ENCODE results near the gene RPL32. TPM values are rescaled to one million over a fixed set of nuclear protein-coding genes. Genes with fewer than 3 reads are reported as not detected.

Gene RPL32
- total and polyA plus RNA-seq, 9 of the 15 experiments (the other 6 are each of a cell fraction or from before 2014, with no cell fraction given) = 2,738 to 6,200 (median 4,286) TPM

Small RNA genes lying within 50 kb of the gene (small RNA-seq; reads per million reads assigned to genes)
- gene AC034198.1 = not detected

Other genes with a start within 250 kb of the RPL32 start
- 74.5 and 104 TPM in 2 replicates for gene RAF1, start 177.4 kb downstream of the RPL32 start, total RNA-seq (2014; rRNA removed)
- 91.4 and 95.2 TPM in 2 replicates for gene RAF1, start 177.4 kb downstream of the RPL32 start, total RNA-seq (2014; rRNA removed; fragmentation: Illumina TruSeq; extraction: Trizol)
- gene RAF1, start 177.4 kb downstream of the RPL32 start, total RNA-seq (2015; rRNA removed; fragmentation: Illumina TruSeq; extraction: Trizol) = 92.6 and 97.5 TPM in 2 replicates
- 78.3 and 83.2 TPM in 2 replicates for gene RAF1, start 177.4 kb downstream of the RPL32 start, total RNA-seq (2021)
- 155 and 183 TPM in 2 replicates for gene RAF1, start 177.4 kb downstream of the RPL32 start, polyA plus RNA-seq (2011; rRNA removed)
- 95.5 and 106 TPM in 2 replicates for gene RAF1, start 177.4 kb downstream of the RPL32 start, polyA plus RNA-seq (2014; fragmentation: Illumina TruSeq; extraction: Trizol)
- 10 to 100 TPM; 28.0 to 32.3 TPM for gene RAF1, start 177.4 kb downstream of the RPL32 start, polyA plus RNA-seq (2014; fragmentation: Nextera tagmentation; extraction: Ambion mirVana)
- gene RAF1, start 177.4 kb downstream of the RPL32 start, polyA plus RNA-seq (2014; rRNA removed) = 85.6 and 96.8 TPM in 2 replicates
- gene TMEM40, start 82.3 kb downstream of the RPL32 start, total RNA-seq (2014; rRNA removed) = not detected in 2 replicates
- not detected in 2 replicates for gene TMEM40, start 82.3 kb downstream of the RPL32 start, total RNA-seq (2014; rRNA removed; fragmentation: Illumina TruSeq; extraction: Trizol)
- not detected in 2 replicates for gene TMEM40, start 82.3 kb downstream of the RPL32 start, total RNA-seq (2015; rRNA removed; fragmentation: Illumina TruSeq; extraction: Trizol)
- not detected in 2 replicates for gene TMEM40, start 82.3 kb downstream of the RPL32 start, total RNA-seq (2021)
- 0.31 TPM in 1 of 2 replicates, not detected in the other for gene TMEM40, start 82.3 kb downstream of the RPL32 start, polyA plus RNA-seq (2011; rRNA removed)
- not detected in 2 replicates for gene TMEM40, start 82.3 kb downstream of the RPL32 start, polyA plus RNA-seq (2014; fragmentation: Illumina TruSeq; extraction: Trizol)
- under 1 TPM; 0.11 to 0.14 TPM for gene TMEM40, start 82.3 kb downstream of the RPL32 start, polyA plus RNA-seq (2014; fragmentation: Nextera tagmentation; extraction: Ambion mirVana)
- not detected in 2 replicates for gene TMEM40, start 82.3 kb downstream of the RPL32 start, polyA plus RNA-seq (2014; rRNA removed)
- 6.4 and 7.8 TPM in 2 replicates for gene CAND2, start 44.9 kb downstream of the RPL32 start, total RNA-seq (2014; rRNA removed)
- 2.5 and 3.1 TPM in 2 replicates for gene CAND2, start 44.9 kb downstream of the RPL32 start, total RNA-seq (2014; rRNA removed; fragmentation: Illumina TruSeq; extraction: Trizol)
- 4.3 and 4.9 TPM in 2 replicates for gene CAND2, start 44.9 kb downstream of the RPL32 start, total RNA-seq (2015; rRNA removed; fragmentation: Illumina TruSeq; extraction: Trizol)
- 14.2 and 14.9 TPM in 2 replicates for gene CAND2, start 44.9 kb downstream of the RPL32 start, total RNA-seq (2021)
- gene CAND2, start 44.9 kb downstream of the RPL32 start, polyA plus RNA-seq (2011; rRNA removed) = 4.6 and 5.0 TPM in 2 replicates
- gene CAND2, start 44.9 kb downstream of the RPL32 start, polyA plus RNA-seq (2014; fragmentation: Illumina TruSeq; extraction: Trizol) = 4.2 and 6.5 TPM in 2 replicates
- 1 to 10 TPM in 1 of 2 experiments, under 1 TPM in 1; 0.91 to 1.4 TPM for gene CAND2, start 44.9 kb downstream of the RPL32 start, polyA plus RNA-seq (2014; fragmentation: Nextera tagmentation; extraction: Ambion mirVana)
- gene CAND2, start 44.9 kb downstream of the RPL32 start, polyA plus RNA-seq (2014; rRNA removed) = 7.6 and 7.7 TPM in 2 replicates
- gene IQSEC1, start 231.9 kb upstream of the RPL32 start, total RNA-seq (2014; rRNA removed) = 13.3 and 18.0 TPM in 2 replicates
- gene IQSEC1, start 231.9 kb upstream of the RPL32 start, total RNA-seq (2014; rRNA removed; fragmentation: Illumina TruSeq; extraction: Trizol) = 3.8 and 4.8 TPM in 2 replicates
- gene IQSEC1, start 231.9 kb upstream of the RPL32 start, total RNA-seq (2015; rRNA removed; fragmentation: Illumina TruSeq; extraction: Trizol) = 5.2 and 6.4 TPM in 2 replicates
- gene IQSEC1, start 231.9 kb upstream of the RPL32 start, total RNA-seq (2021) = 37.1 and 39.0 TPM in 2 replicates
- gene IQSEC1, start 231.9 kb upstream of the RPL32 start, polyA plus RNA-seq (2011; rRNA removed) = 6.8 and 8.4 TPM in 2 replicates
- gene IQSEC1, start 231.9 kb upstream of the RPL32 start, polyA plus RNA-seq (2014; fragmentation: Illumina TruSeq; extraction: Trizol) = 16.9 and 19.0 TPM in 2 replicates
- under 1 TPM; 0.56 to 0.79 TPM for gene IQSEC1, start 231.9 kb upstream of the RPL32 start, polyA plus RNA-seq (2014; fragmentation: Nextera tagmentation; extraction: Ambion mirVana)
- gene IQSEC1, start 231.9 kb upstream of the RPL32 start, polyA plus RNA-seq (2014; rRNA removed) = 14.2 and 15.1 TPM in 2 replicates